H54 (cell line): ENCODE results near the gene RIN3.
A peak's percentile ranks its signal among the peaks of the same experiment; 100 is the strongest.

Source experiments
- DNase-seq: peaks from one replicate; pipeline ENCODE4 v3.0.0; 2011; ENCODE audit warnings: low spot score, mixed read lengths; ENCODE audit not compliant: insufficient read length
- FAIRE-seq: peaks from 3 replicates; lab custom pipeline; 2011; peaks lifted over from hg19 to GRCh38; lab: Jason Lieb, UNC
- POLR2A ChIP-seq: IDR thresholded peaks from 2 replicates; pipeline ENCODE4 v1.6.1; 2011; ENCODE audit warnings: low read depth, mild to moderate bottlenecking, low read length

The RIN3 gene

DNA sequence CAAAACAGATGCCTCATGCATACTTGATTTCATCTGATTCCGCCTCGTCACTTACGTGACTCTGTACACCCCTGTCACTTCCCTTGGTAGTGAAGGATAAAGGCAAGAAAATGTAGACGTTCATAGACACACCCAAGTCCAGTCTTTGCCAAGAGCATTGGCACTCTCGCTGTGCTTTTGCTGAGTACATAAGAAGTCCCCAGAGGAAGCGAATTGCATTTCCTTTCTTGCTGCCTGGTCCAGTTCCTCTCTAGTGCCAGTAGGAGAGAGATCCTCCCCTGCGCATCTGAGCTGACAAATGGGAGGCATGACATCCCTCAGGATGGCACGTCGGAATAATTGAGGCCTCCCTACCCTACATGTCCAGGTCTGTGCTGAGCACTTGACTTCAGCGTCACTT lies 21.3 kb upstream of the RIN3 start:
- DNase-seq (no peak), FAIRE-seq (no peak)
- no peak for TF ChIP-seq POLR2A

DNA sequence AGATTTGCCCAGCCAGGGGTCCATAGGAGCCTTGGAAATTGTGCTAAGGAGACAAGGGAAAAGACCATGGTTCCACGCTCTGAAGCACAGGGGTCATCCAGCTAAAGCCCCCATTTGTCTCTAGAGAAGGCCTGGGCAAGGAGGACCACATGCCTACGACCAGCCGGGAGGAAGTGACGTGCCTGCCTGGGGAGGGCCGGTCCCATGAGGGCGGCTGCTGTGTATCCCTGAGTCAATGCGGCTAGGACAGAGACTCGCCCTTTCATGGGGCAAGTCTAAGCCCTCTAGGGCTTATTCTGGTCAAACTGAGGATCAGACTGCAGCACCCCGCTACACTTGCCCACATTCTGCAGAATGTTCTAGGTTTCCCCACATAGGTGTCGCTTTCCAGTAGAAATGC lies 20.6 kb upstream of the RIN3 start:
- no peak for TF ChIP-seq POLR2A
- no peak for DNase-seq
- no peak for FAIRE-seq

- TF ChIP-seq POLR2A: no peak
These were observed 20.1 kb upstream of the RIN3 start for GRCh38 chr14:92493492-92493891.

DNA sequence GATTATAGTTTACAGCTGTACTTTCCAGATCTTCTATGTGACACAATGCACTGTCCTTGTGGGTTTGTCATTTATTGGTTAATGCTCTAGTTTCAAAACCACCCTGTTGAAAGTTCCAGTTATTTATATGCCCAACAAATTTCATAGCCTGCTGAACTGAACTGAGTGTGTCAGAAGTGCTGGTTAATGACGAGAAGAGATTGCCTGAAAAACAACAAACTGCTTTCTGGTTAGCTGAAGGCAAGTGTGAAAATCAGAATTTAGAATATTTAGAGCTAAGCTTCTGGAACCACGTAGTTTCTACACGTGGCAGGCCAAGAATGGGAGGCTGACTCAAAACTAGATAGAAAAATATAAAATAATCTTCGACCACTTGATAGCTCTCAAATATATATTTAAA lies 19.1 kb upstream of the RIN3 start:
- DNase-seq (no peak), FAIRE-seq (no peak)
- TF ChIP-seq POLR2A: no peak

More at GRCh38 chr14:92493492-92493891, 20.1 kb upstream of the RIN3 start:
- DNase-seq: no peak
- FAIRE-seq: no peak

- TF ChIP-seq POLR2A: no peak
- FAIRE-seq (no peak), DNase-seq (no peak)
These were observed 18.6 kb upstream of the RIN3 start for GRCh38 chr14:92495027-92495426.

- DNase-seq (no peak), FAIRE-seq (no peak)
- TF ChIP-seq POLR2A: no peak
These were observed 17.3 kb upstream of the RIN3 start for GRCh38 chr14:92496191-92496857.

- FAIRE-seq (no peak), DNase-seq (no peak)
- no peak for TF ChIP-seq POLR2A
These were observed 16.2 kb upstream of the RIN3 start for GRCh38 chr14:92497391-92497790.

- DNase-seq (no peak), FAIRE-seq (no peak)
- no peak for TF ChIP-seq POLR2A
These were observed 14.3 kb upstream of the RIN3 start for GRCh38 chr14:92499234-92499633.

- no peak for TF ChIP-seq POLR2A
- no peak for FAIRE-seq
- no peak for DNase-seq
These were observed 13.1 kb upstream of the RIN3 start for GRCh38 chr14:92500491-92500941.

- TF ChIP-seq POLR2A: no peak
- DNase-seq: no peak
- FAIRE-seq: peak; percentile 50
These were observed 11.7 kb upstream of the RIN3 start for GRCh38 chr14:92501891-92502351.

GRCh38 chr14:92502541-92503286 lies 10.9 kb upstream of the RIN3 start:
- no peak for TF ChIP-seq POLR2A
- FAIRE-seq (no peak), DNase-seq (no peak)

DNA sequence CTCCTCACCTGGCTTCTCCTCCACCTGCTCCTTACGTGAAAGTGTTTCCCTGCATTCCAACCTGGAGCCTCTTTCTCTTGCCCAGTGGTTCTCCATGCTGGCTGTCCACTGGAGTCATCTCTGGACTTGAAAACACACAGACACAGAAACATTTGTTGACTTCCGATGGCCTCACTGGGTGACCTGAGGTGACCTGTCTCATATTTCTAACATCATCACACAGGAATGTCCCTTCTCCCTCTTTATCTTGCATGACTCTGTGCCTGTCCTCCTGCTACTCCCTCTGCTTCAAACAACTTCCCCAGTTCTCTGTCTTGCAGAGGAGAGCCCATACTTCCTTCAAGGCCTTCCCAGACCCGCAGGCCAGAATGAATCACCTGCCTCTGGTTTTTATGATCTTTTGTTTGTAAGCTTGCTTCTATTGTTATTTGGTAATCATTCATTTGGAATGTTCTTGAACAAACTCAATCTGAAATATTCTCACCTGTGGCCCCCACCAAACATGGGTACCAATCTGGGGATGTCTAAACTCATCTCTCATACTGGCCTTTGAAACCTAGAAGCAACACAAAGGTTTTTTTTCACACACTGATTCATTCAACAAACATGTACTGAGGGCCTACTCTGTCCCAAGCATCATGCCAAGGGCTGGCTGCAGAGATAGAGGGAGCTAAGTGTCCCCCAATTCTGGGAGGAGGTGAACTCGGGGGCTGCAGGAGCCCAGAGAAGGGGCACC lies 9.7 kb upstream of the RIN3 start:
- FAIRE-seq (peak; percentile 98), DNase-seq (peak; percentile 81)
- TF ChIP-seq POLR2A: no peak

GRCh38 chr14:92505826-92506225 lies 7.8 kb upstream of the RIN3 start:
- DNase-seq (no peak), FAIRE-seq (no peak)
- TF ChIP-seq POLR2A: no peak

DNA sequence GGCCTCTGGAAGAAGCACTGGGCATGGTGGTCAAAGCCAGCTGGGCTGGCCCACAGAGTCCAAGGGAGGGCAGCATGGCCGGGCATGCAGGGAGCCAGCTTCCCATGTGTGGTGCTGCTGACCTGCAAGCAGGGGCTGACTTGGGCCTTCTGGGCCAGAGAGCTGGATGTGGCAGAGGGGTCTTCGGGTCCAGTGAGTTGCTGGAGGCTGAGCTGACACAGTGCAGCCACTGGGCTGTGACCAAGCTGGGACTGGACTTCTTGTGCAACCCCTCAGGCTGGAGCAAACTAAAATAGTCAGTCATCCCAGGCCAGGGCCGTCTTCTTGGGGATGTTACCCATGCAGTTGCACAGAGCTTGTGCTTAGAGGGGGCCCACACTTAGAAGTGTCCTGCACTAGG lies 7.3 kb upstream of the RIN3 start:
- TF ChIP-seq POLR2A: no peak
- no peak for FAIRE-seq
- no peak for DNase-seq

DNA sequence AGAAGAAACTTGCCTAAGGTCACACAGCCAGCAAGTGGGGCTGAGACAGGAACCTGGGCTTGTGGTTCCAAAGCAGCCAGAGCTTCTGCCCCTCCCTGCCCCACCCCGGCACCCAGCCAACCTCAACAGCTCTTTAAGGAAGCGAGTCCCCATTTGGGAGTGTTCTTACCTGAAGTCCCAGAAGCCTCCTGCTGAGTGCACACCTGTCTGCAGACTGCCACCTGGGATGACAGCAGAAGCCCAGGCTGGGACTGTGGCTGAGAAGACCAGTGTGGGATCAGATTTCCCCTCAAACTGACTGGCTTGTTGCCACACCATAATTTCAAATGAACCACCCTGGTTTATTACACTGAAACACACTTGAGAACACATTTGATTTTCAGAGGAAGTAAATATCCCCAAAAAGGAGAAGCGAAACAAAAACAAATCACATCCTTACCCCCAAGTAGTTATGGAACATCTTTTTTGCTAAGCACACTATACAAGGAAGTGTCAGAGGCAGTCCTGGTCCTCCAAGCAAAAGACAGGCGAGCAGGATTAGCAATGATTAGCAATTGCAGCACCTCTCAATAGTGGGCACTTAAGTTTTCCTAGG lies 6.3 kb upstream of the RIN3 start:
- DNase-seq (no peak), FAIRE-seq (no peak)
- TF ChIP-seq POLR2A: no peak
